A549 (cell line): ENCODE results near the gene SKAP1. TPM values are rescaled to one million over a fixed set of nuclear protein-coding genes. Genes with fewer than 3 reads are reported as not detected.

Experiments
- ATAC-seq, 2 experiments: fragments of 200-7000 bp in 1 of 2; fragments of >200 bp in 1 of 2; cut with Nextera tagmentation in 1 of 2; cut with Tn5 transposase in 1 of 2; 3 replicates each; pipeline versions ENCODE4 v1.8.0 to v1.9.1; 2018 to 2020; ENCODE audit warnings: mild to moderate bottlenecking in 1 of 2, moderate library complexity in 1 of 2
- CTCF ChIA-PET: fragments of 300-600 bp; sonication (Branson Sonifier 250); formaldehyde crosslinking; extraction: SDS; loops from one replicate; lab custom pipeline; 2021; ENCODE audit warnings: antibody characterized with exemption, inconsistent platforms; lab: Yijun Ruan, JAX
- POLR2A ChIA-PET: fragments of 350-600 bp; formaldehyde crosslinking; extraction: SDS; loops from one replicate; lab custom pipeline; 2021; ENCODE audit warnings: antibody characterized with exemption, inconsistent platforms; lab: Yijun Ruan, JAX
- DNase-seq, 2 experiments: peaks; one replicate each; pipeline versions ENCODE4 v3.0.0 to v3.0.0-alpha.2; 2011 to 2016; ENCODE audit warnings: low read depth in 1 of 2, low spot score in 1 of 2
- FAIRE-seq: peaks from 2 replicates; lab custom pipeline; 2011; peaks lifted over from hg19 to GRCh38; lab: Jason Lieb, UNC
- H3K27ac ChIP-seq, 2 experiments: fragments of >200 bp; sonication (Bioruptor Twin); formaldehyde crosslinking; 3 replicates each; pipeline ENCODE4 v1.5.1; 2016 to 2017
- H3K4me1 ChIP-seq: fragments of >200 bp; sonication (Bioruptor Twin); formaldehyde crosslinking; 3 replicates; pipeline ENCODE4 v1.6.1; 2016
- H3K4me2 ChIP-seq: fragments of >200 bp; sonication (Bioruptor Twin); formaldehyde crosslinking; 3 replicates; pipeline ENCODE4 v1.6.1; 2016
- H3K4me3 ChIP-seq: fragments of >200 bp; sonication (Bioruptor Twin); formaldehyde crosslinking; 3 replicates; pipeline ENCODE4 v1.5.1; 2016
- H3K9me3 ChIP-seq: fragments of >200 bp; sonication (Bioruptor Twin); formaldehyde crosslinking; 3 replicates; pipeline ENCODE4 v1.6.1; 2016
- BCL3 ChIP-seq: fragments of >200 bp; sonication (Bioruptor Twin); formaldehyde crosslinking; IDR thresholded peaks from 3 replicates; pipeline ENCODE4 v1.6.1; 2016
- BHLHE40 ChIP-seq: IDR thresholded peaks from 2 replicates; pipeline ENCODE4 v1.6.1; 2012; ENCODE audit warnings: low read depth, low read length, inconsistent platforms
- CBX2 ChIP-seq: fragments of 200-600 bp; sonication (generic); IDR thresholded peaks from 2 replicates; pipeline ENCODE4 v1.6.1; 2016; ENCODE audit warnings: low read depth, mild to moderate bottlenecking, borderline replicate concordance
- CBX8 ChIP-seq: fragments of 200-600 bp; sonication (generic); IDR thresholded peaks from 2 replicates; pipeline ENCODE4 v1.6.1; 2016
- CEBPB ChIP-seq, 2 experiments: fragments of >200 bp in 1 of 2; sonication (Bioruptor Twin) in 1 of 2; formaldehyde crosslinking in 1 of 2; IDR thresholded peaks; 2 replicates each; pipeline ENCODE4 v1.6.1; 2012 to 2016
- E2F6 ChIP-seq: IDR thresholded peaks from 2 replicates; pipeline ENCODE4 v1.6.1; 2012; ENCODE audit warnings: low read depth, borderline replicate concordance
- EHMT2 ChIP-seq: fragments of 200-600 bp; sonication (generic); IDR thresholded peaks from 2 replicates; pipeline ENCODE4 v1.6.1; 2016; ENCODE audit warnings: antibody characterized with exemption, low read depth, mild to moderate bottlenecking, moderate library complexity
- EP300 ChIP-seq, 2 experiments: fragments of >200 bp; sonication (Bioruptor Twin); formaldehyde crosslinking; IDR thresholded peaks; 2 replicates in 1 of 2; 3 replicates in 1 of 2; pipeline ENCODE4 v1.6.1; 2016 to 2017
- HDAC2 ChIP-seq: fragments of 200-600 bp; sonication (generic); IDR thresholded peaks from 2 replicates; pipeline ENCODE4 v1.6.1; 2016
- HES2 ChIP-seq: fragments of >200 bp; sonication (Bioruptor Twin); formaldehyde crosslinking; IDR thresholded peaks from 2 replicates; pipeline ENCODE4 v1.6.1; 2016
- HEYL ChIP-seq: fragments of 250-450 bp; sonication (Bioruptor Pico); IDR thresholded peaks from 2 replicates; pipeline ENCODE4 v1.8.0; 2021; ENCODE audit warnings: mild to moderate bottlenecking, moderate library complexity
- HOXA7 ChIP-seq: fragments of 250-450 bp; sonication (Bioruptor Pico); IDR thresholded peaks from 2 replicates; pipeline ENCODE4 v1.5.0; 2020; ENCODE audit warnings: mild to moderate bottlenecking, moderate library complexity
- HOXB13 ChIP-seq: fragments of 250-450 bp; sonication (Bioruptor Pico); IDR thresholded peaks from 2 replicates; pipeline ENCODE4 v1.5.0; 2020; ENCODE audit warnings: low read depth, mild to moderate bottlenecking, moderate library complexity
- KDM5A ChIP-seq: fragments of 200-600 bp; sonication (generic); IDR thresholded peaks from 2 replicates; pipeline ENCODE4 v1.6.1; 2016; ENCODE audit warnings: antibody characterized with exemption, mild to moderate bottlenecking
- MAFK ChIP-seq: fragments of 450-650 bp; IDR thresholded peaks from 2 replicates; pipeline ENCODE4 v1.6.1; 2014; ENCODE audit not compliant: partially characterized antibody
- MAZ ChIP-seq: fragments of 150-350 bp; IDR thresholded peaks from 2 replicates; pipeline ENCODE4 v1.6.1; 2014; ENCODE audit warnings: antibody characterized with exemption, low read depth, low read length, borderline replicate concordance
- NFE2L2 ChIP-seq: fragments of 150-350 bp; conservative IDR thresholded peaks from 2 replicates; pipeline ENCODE4 v1.6.1; 2014; ENCODE audit warnings: low read length
- NR3C1 ChIP-seq: fragments of >200 bp; sonication (Bioruptor Twin); formaldehyde crosslinking; IDR thresholded peaks from 3 replicates; pipeline ENCODE4 v1.6.1; 2017
- PBX3 ChIP-seq: IDR thresholded peaks from 2 replicates; pipeline ENCODE4 v1.6.1; 2012
- PHF8 ChIP-seq: fragments of 200-600 bp; sonication (generic); IDR thresholded peaks from 2 replicates; pipeline ENCODE4 v1.6.1; 2016; ENCODE audit warnings: low read depth, mild to moderate bottlenecking, antibody characterized with exemption, moderate library complexity, borderline replicate concordance
- POLR2AphosphoS2 ChIP-seq: conservative IDR thresholded peaks from 2 replicates; pipeline ENCODE4 v1.6.1; 2012; ENCODE audit warnings: low read length, improper control_type of control experiment, inconsistent platforms
- RARB ChIP-seq: fragments of 250-450 bp; sonication (Bioruptor Pico); IDR thresholded peaks from 2 replicates; pipeline ENCODE4 v1.8.0; 2021; ENCODE audit warnings: mild to moderate bottlenecking, moderate library complexity
- RFX5 ChIP-seq: fragments of 450-650 bp; IDR thresholded peaks from 2 replicates; pipeline ENCODE4 v1.7.1; 2014; ENCODE audit warnings: antibody characterized with exemption, mild to moderate bottlenecking, moderate library complexity
- SREBF2 ChIP-seq: fragments of 450-650 bp; IDR thresholded peaks from 2 replicates; pipeline ENCODE4 v1.6.1; 2014; ENCODE audit warnings: mild to moderate bottlenecking, moderate library complexity
- TFCP2L1 ChIP-seq: fragments of 250-450 bp; sonication (Bioruptor Pico); IDR thresholded peaks from 2 replicates; pipeline ENCODE4 v1.5.0; 2021; ENCODE audit warnings: mild to moderate bottlenecking
- TP53 ChIP-seq: fragments of 250-450 bp; sonication (Bioruptor Pico); IDR thresholded peaks from 2 replicates; pipeline ENCODE4 v1.5.0; 2021; ENCODE audit warnings: mild to moderate bottlenecking, moderate library complexity
- USF2 ChIP-seq: fragments of 450-650 bp; IDR thresholded peaks from 2 replicates; pipeline ENCODE4 v1.6.1; 2014; ENCODE audit warnings: antibody characterized with exemption
- ZFP36 ChIP-seq: fragments of 450-650 bp; IDR thresholded peaks from 2 replicates; pipeline ENCODE4 v1.6.1; 2014; ENCODE audit warnings: borderline replicate concordance; ENCODE audit not compliant: partially characterized antibody
- ZNF302 ChIP-seq: fragments of 250-450 bp; sonication (Bioruptor Pico); IDR thresholded peaks from 2 replicates; pipeline ENCODE4 v1.9.0; 2021; ENCODE audit warnings: inconsistent platforms, mild to moderate bottlenecking, moderate library complexity
- ZSCAN20 ChIP-seq: fragments of 250-450 bp; sonication (Bioruptor Pico); IDR thresholded peaks from 2 replicates; pipeline ENCODE4 v1.8.0; 2022; ENCODE audit warnings: mild to moderate bottlenecking, moderate library complexity
- WGBS: methylation state at CpG from one replicate; pipeline ENCODE4 v1.1.6; 2017; ENCODE audit errors: missing lambda C conversion rate; 5-methylcytosine and 5-hydroxymethylcytosine counted together
- polyA plus RNA-seq, 4 experiments: library from polyadenylated mRNA; depleted of rRNA in 3 of 4; stranded (reverse); fragments of >200 nt; fragmentation: RNase III in 1 of 4; extraction: RNeasy Plus Mini Kit Qiagen cat#74134 plus additional on column Dnase treatment in 1 of 4; gene quantifications; 2 replicates in 3 of 4; 3 replicates in 1 of 4; pipeline ENCODE4 v1.2.3, GENCODE V29; 2011 to 2017

The SKAP1 gene
- polyA plus RNA-seq, 2 of the 4 experiments (the other 2 are of a cell fraction), result 0.14 to 0.78 TPM

- Histone ChIP-seq H3K9me3 (no peaks in the 10 kb centered on the region), H3K4me2 (no peak overlapping the region), H3K4me3 (no peak overlapping the region), H3K4me1 (no peaks in the 10 kb centered on the region), H3K27ac (no peak overlapping the region)
- ATAC-seq, result no peak
- peak; percentile 13 for FAIRE-seq
- 65% methylated on average over 3 of the region's 3 CpGs for WGBS
- ChIA-PET CTCF (interaction anchor here (0.9 to 2.6 kb wide), 5 partner anchors 9 to 209 kb away, joined by 3 to 9 read pairs (median 4); partner anchors contain the start of gene HOXB5), POLR2A (no interaction called here)
- DNase-seq, result no peak
- TF ChIP-seq ZSCAN20 (CRISPR knock-in tag) (no peak), HEYL (CRISPR knock-in tag) (no peak), USF2 (no peak), CEBPB (IDR thresholded peaks at IDR 0.05) (no peak), RFX5 (no peak), CBX8 (no peak), EP300 (IDR thresholded peaks at IDR 0.05) (no peak), EHMT2 (no peak), E2F6 (no peak), ZNF302 (CRISPR knock-in tag) (no peak), NFE2L2 (no peak), SREBF2 (no peak)
Measured at GRCh38 chr17:48384164-48384563, 45.9 kb downstream of the SKAP1 start.

GRCh38 chr17:48382989-48383388 lies 47.0 kb downstream of the SKAP1 start:
- TF ChIP-seq RFX5 (no peak), HDAC2 (no peak), CBX8 (no peak), KDM5A (no peak), BHLHE40 (no peak), POLR2AphosphoS2 (no peak), TFCP2L1 (CRISPR knock-in tag) (no peak), EHMT2 (no peak), PBX3 (no peak), EP300 (IDR thresholded peaks at IDR 0.05) (no peak), MAZ (no peak)
- POLR2A ChIA-PET, result no interaction called here
- CTCF ChIA-PET, result interaction anchor here (0.6 to 2.6 kb wide), 5 partner anchors 8 to 31 kb away, joined by 3 to 9 read pairs (median 3); no protein-coding TSS in a partner anchor
- ATAC-seq (no peak), FAIRE-seq (peak; percentile 92), DNase-seq (no peak)
- Histone ChIP-seq H3K4me1 (no peaks in the 10 kb centered on the region), H3K4me3 (no peak overlapping the region), H3K27ac (no peak overlapping the region), H3K4me2 (no peak overlapping the region), H3K9me3 (no peaks in the 10 kb centered on the region)
- 78% methylated on average over 3 of the region's 3 CpGs for WGBS

GRCh38 chr17:48378708-48379392 lies 51.2 kb downstream of the SKAP1 start:
- no peaks in the 10 kb centered on the region for H3K9me3 ChIP-seq
- ATAC-seq (no peak), FAIRE-seq (no peak), DNase-seq (no peak)
- no peak overlapping the region for H3K4me3 ChIP-seq
- TF ChIP-seq HES2 (no peak), TP53 (no peak), HOXB13 (CRISPR knock-in tag) (no peak), HOXA7 (CRISPR knock-in tag) (no peak), BCL3 (no peak), MAFK (no peak), PHF8 (no peak), RARB (CRISPR knock-in tag) (no peak), ZFP36 (no peak), CBX2 (no peak), NR3C1 (no peak)
- H3K4me2 ChIP-seq, result no peak overlapping the region
- WGBS, result 81% methylated on average over 3 of the region's 3 CpGs
- no peak overlapping the region for H3K27ac ChIP-seq
- CTCF ChIA-PET, result interaction anchor here (0.8 to 1.7 kb wide), 15 partner anchors 8 to 352 kb away, joined by 3 to 7 read pairs (median 3); no protein-coding TSS in a partner anchor
- POLR2A ChIA-PET, result no interaction called here
- H3K4me1 ChIP-seq, result no peaks in the 10 kb centered on the region
